Smooth muscle cell (in vitro differentiated cells): ENCODE results near the gene RAB3GAP2. TPM values are rescaled to one million over a fixed set of nuclear protein-coding genes. Genes with fewer than 3 reads are reported as not detected.

Experiments
- DNase-seq: peaks from one replicate; lab custom pipeline; 2025; ENCODE audit not compliant: unreplicated experiment; lab: John Stamatoyannopoulos, UW
- H2AFZ ChIP-seq: fragments of 200-600 bp; sonication (generic); 2 replicates; pipeline ENCODE4 v1.6.0; 2016; ENCODE audit warnings: antibody characterized with exemption, low read depth, mild to moderate bottlenecking
- H3F3A ChIP-seq: fragments of 200-600 bp; sonication (generic); 2 replicates; pipeline ENCODE4 v1.6.0; 2017; ENCODE audit warnings: antibody characterized with exemption, low read depth
- H3K27ac ChIP-seq: fragments of 200-600 bp; sonication (generic); 2 replicates; pipeline ENCODE4 v1.5.1; 2016; ENCODE audit warnings: low read depth, mild to moderate bottlenecking
- H3K27me3 ChIP-seq: fragments of 200-600 bp; sonication (generic); 2 replicates; pipeline ENCODE4 v1.6.1; 2016; ENCODE audit warnings: low read depth, mild to moderate bottlenecking
- H3K36me3 ChIP-seq: fragments of 200-600 bp; sonication (generic); 2 replicates; pipeline ENCODE4 v1.5.1; 2016; ENCODE audit warnings: low read depth
- H3K4me1 ChIP-seq: fragments of 200-600 bp; sonication (generic); 2 replicates; pipeline ENCODE4 v1.5.1; 2016; ENCODE audit warnings: low read depth
- H3K4me2 ChIP-seq: fragments of 200-600 bp; sonication (generic); 2 replicates; pipeline ENCODE4 v1.6.0; 2016; ENCODE audit warnings: mild to moderate bottlenecking
- H3K4me3 ChIP-seq: fragments of 200-600 bp; sonication (generic); 2 replicates; pipeline ENCODE4 v1.5.1; 2016; ENCODE audit warnings: mild to moderate bottlenecking
- H3K79me2 ChIP-seq: fragments of 200-600 bp; sonication (generic); 2 replicates; pipeline ENCODE4 v1.6.0; 2016; ENCODE audit warnings: low read depth, mild to moderate bottlenecking
- H3K9ac ChIP-seq: fragments of 200-600 bp; sonication (generic); 2 replicates; pipeline ENCODE4 v1.6.0; 2016; ENCODE audit warnings: low read depth
- H3K9me3 ChIP-seq: fragments of 200-600 bp; sonication (generic); replicated peaks from 2 replicates; pipeline ENCODE4 v1.5.1; 2016; ENCODE audit warnings: low read depth
- H4K20me1 ChIP-seq: fragments of 200-600 bp; sonication (generic); 2 replicates; pipeline ENCODE4 v1.6.0; 2016; ENCODE audit warnings: low read depth
- WGBS: methylation state at CpG from one replicate; pipeline ENCODE4 v1.1.7; 2016; ENCODE audit warnings: low lambda C conversion rate; 5-methylcytosine and 5-hydroxymethylcytosine counted together
- polyA plus RNA-seq: library from polyadenylated mRNA; unstranded; fragments of >200 nt; fragmentation: Nextera tagmentation; extraction: Ambion mirVana; gene quantifications from 2 replicates; pipeline ENCODE4 v1.2.1, GENCODE V29; 2016
- total RNA-seq: library from RNA; depleted of rRNA; stranded (reverse); fragments of >200 nt; gene quantifications from 2 replicates; pipeline ENCODE4 v1.2.3, GENCODE V29; 2014
- TF ChIP-seq, protein P1 (sequence below): fragments of 200-600 bp; sonication (generic); IDR thresholded peaks from 2 replicates; pipeline ENCODE4 v1.5.1; 2017; ENCODE audit warnings: borderline replicate concordance, mild to moderate bottlenecking, antibody characterized with exemption; ENCODE audit not compliant: insufficient read depth, poor library complexity, severe bottlenecking

The RAB3GAP2 gene
- total and polyA plus RNA-seq, 2 experiments from 2014 or later = 12.9 to 33.0 TPM

DNA sequence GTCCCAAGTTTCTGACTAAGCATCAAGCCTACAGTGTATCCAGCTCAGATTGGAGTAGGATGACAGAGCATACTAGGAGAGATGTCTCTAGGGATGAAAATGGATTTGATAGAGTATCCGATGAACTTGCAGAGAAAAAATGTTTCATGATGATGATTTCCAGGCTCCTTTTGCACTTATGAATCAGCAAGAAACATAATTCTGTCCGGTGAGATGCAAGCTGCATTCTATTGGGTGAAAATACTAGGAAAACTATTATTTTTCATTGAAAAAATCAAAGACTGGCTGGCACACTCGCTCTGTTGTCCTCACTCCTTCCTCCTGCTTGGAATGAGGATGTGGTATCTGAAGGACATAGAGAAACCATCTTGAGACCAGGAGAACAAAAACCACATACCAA lies 35.4 kb upstream of the RAB3GAP2 start:
- H3K9ac ChIP-seq = no peak overlapping the region
- no peak overlapping the region for H3K4me3 ChIP-seq
- no peaks in the 10 kb centered on the region for H3F3A ChIP-seq
- no peaks in the 10 kb centered on the region for H3K9me3 ChIP-seq
- H3K36me3 ChIP-seq = no peaks in the 10 kb centered on the region
- no peak overlapping the region for H3K27ac ChIP-seq
- H3K4me2 ChIP-seq = no peak overlapping the region
- H3K4me1 ChIP-seq = no peaks in the 10 kb centered on the region
- H3K27me3 ChIP-seq = no peaks in the 10 kb centered on the region
- no peak for DNase-seq
- TF ChIP-seq, protein P1, sequence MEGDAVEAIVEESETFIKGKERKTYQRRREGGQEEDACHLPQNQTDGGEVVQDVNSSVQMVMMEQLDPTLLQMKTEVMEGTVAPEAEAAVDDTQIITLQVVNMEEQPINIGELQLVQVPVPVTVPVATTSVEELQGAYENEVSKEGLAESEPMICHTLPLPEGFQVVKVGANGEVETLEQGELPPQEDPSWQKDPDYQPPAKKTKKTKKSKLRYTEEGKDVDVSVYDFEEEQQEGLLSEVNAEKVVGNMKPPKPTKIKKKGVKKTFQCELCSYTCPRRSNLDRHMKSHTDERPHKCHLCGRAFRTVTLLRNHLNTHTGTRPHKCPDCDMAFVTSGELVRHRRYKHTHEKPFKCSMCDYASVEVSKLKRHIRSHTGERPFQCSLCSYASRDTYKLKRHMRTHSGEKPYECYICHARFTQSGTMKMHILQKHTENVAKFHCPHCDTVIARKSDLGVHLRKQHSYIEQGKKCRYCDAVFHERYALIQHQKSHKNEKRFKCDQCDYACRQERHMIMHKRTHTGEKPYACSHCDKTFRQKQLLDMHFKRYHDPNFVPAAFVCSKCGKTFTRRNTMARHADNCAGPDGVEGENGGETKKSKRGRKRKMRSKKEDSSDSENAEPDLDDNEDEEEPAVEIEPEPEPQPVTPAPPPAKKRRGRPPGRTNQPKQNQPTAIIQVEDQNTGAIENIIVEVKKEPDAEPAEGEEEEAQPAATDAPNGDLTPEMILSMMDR = no peak
- no peak overlapping the region for H2AFZ ChIP-seq
- no peaks in the 10 kb centered on the region for H4K20me1 ChIP-seq
- no peaks in the 10 kb centered on the region for H3K79me2 ChIP-seq
- 94% methylated on average over 3 of the region's 3 CpGs for WGBS

GRCh38 chr1:220306339-220306738 lies 34.1 kb upstream of the RAB3GAP2 start:
- H2AFZ ChIP-seq = no peak overlapping the region
- H3K27me3 ChIP-seq = no peaks in the 10 kb centered on the region
- TF ChIP-seq, protein P1 = no peak
- H3K4me2 ChIP-seq = no peak overlapping the region
- no peaks in the 10 kb centered on the region for H3K79me2 ChIP-seq
- H4K20me1 ChIP-seq = no peaks in the 10 kb centered on the region
- H3K9me3 ChIP-seq = no peaks in the 10 kb centered on the region
- no peak overlapping the region for H3K27ac ChIP-seq
- H3K4me3 ChIP-seq = no peak overlapping the region
- no peak overlapping the region for H3K9ac ChIP-seq
- H3K36me3 ChIP-seq = no peaks in the 10 kb centered on the region
- H3K4me1 ChIP-seq = no peaks in the 10 kb centered on the region
- no peak for DNase-seq
- H3F3A ChIP-seq = no peaks in the 10 kb centered on the region
- 94% methylated on average over 1 of the region's 1 CpG for WGBS

DNA sequence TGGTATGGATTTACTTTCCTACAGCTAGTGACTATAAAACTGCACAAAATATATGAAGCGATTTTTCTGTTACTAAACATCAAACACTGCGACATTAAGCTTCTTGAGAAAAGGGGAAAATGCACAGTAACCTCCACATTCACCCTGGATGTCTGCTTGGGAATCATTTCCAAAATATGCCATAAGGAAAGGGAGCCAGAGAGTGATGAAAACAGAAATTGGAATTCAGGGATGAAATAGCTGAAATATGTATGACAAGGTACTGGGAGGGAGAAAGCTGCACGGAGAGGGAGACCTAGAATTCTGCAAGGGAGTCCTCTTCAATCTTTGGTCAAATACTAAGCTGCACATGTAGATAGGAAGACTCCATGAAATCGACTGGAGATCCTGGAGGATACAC lies 31.6 kb upstream of the RAB3GAP2 start:
- no peak overlapping the region for H3K9ac ChIP-seq
- no peaks in the 10 kb centered on the region for H4K20me1 ChIP-seq
- H3F3A ChIP-seq = no peaks in the 10 kb centered on the region
- H3K9me3 ChIP-seq = no peaks in the 10 kb centered on the region
- DNase-seq = no peak
- TF ChIP-seq, protein P1 = no peak
- H3K4me3 ChIP-seq = no peak overlapping the region
- H2AFZ ChIP-seq = no peak overlapping the region
- H3K79me2 ChIP-seq = no peaks in the 10 kb centered on the region
- H3K4me1 ChIP-seq = peaks cover 10% of the 10 kb centered on the region
- no peak overlapping the region for H3K4me2 ChIP-seq
- no peak overlapping the region for H3K27ac ChIP-seq
- 88% methylated on average over 4 of the region's 4 CpGs for WGBS
- no peaks in the 10 kb centered on the region for H3K36me3 ChIP-seq
- no peaks in the 10 kb centered on the region for H3K27me3 ChIP-seq

DNA sequence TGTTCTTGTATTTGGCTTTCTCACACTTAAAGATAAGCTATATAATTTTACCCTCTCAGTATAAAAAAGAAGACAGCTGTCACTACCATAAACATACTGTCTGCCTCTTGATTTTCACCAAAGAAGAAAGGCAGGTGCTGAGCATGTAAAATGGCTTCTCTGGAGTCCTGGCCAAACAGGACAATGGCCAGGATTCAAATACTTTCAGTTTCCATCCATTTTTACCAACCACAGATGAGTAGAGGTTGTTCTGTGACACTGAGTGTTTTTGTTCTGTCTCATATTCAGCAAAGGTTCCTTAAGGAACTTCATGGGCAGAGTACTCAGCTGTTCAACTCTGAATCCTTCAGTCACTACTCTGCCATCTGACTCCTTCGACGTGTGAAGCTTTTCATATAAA lies 29.4 kb upstream of the RAB3GAP2 start:
- peak overlapping the region; percentile 97 for H3K9ac ChIP-seq

More for the DNA sequence above, 29.4 kb upstream of the RAB3GAP2 start:
- H3K4me3 ChIP-seq = no peak overlapping the region
- no peaks in the 10 kb centered on the region for H3K36me3 ChIP-seq
- no peaks in the 10 kb centered on the region for H3K79me2 ChIP-seq
- TF ChIP-seq, protein P1 = no peak
- no peaks in the 10 kb centered on the region for H3F3A ChIP-seq
- no peak for DNase-seq
- peak overlapping the region; percentile 73 for H3K4me2 ChIP-seq
- H2AFZ ChIP-seq = no peak overlapping the region
- peaks cover 10% of the 10 kb centered on the region for H3K4me1 ChIP-seq
- H3K27ac ChIP-seq = peak overlapping the region; percentile 100
- no peaks in the 10 kb centered on the region for H3K9me3 ChIP-seq
- 47% methylated on average over 2 of the region's 2 CpGs for WGBS
- no peaks in the 10 kb centered on the region for H3K27me3 ChIP-seq
- H4K20me1 ChIP-seq = no peaks in the 10 kb centered on the region
